Measurements from ENCODE around the gene PIGU.
A peak's percentile ranks its signal among the peaks of the same experiment; 100 is the strongest.

PIGU gene

GRCh38 chr20:34575271-34575670, 101.6 kb downstream of the PIGU start:
- DNase-seq: no peak

GRCh38 chr20:34574861-34575260, 102.0 kb downstream of the PIGU start:
- no peak for DNase-seq

- DNase-seq: no peak
These were observed 102.5 kb downstream of the PIGU start for GRCh38 chr20:34574426-34574825.

GRCh38 chr20:34573541-34574300, 103.2 kb downstream of the PIGU start:
- no peak for DNase-seq

GRCh38 chr20:34571753-34572152, 105.1 kb downstream of the PIGU start:
- DNase-seq: no peak

- DNase-seq: no peak
These were observed 106.0 kb downstream of the PIGU start for GRCh38 chr20:34570859-34571306.

- no peak for DNase-seq
These were observed 107.3 kb downstream of the PIGU start for GRCh38 chr20:34569598-34569997.

GRCh38 chr20:34567892-34568865, 108.7 kb downstream of the PIGU start:
- DNase-seq: no peak

- no peak for DNase-seq
These were observed 109.7 kb downstream of the PIGU start for GRCh38 chr20:34566978-34567891.

GRCh38 chr20:34564833-34565232, 112.1 kb downstream of the PIGU start:
- no peak for DNase-seq

- no peak for DNase-seq
These were observed 114.3 kb downstream of the PIGU start for GRCh38 chr20:34562641-34563040.

- DNase-seq: no peak
These were observed 115.2 kb downstream of the PIGU start for GRCh38 chr20:34561661-34562060.

GRCh38 chr20:34560614-34561013, 116.3 kb downstream of the PIGU start:
- no peak for DNase-seq

- DNase-seq: no peak
These were observed 116.8 kb downstream of the PIGU start for GRCh38 chr20:34560141-34560523.

GRCh38 chr20:34559311-34560140, 117.4 kb downstream of the PIGU start:
- DNase-seq: no peak

GRCh38 chr20:34558320-34559218, 118.3 kb downstream of the PIGU start, which contains the start of gene MAP1LC3A:
Gene MAP1LC3A, plus strand, starts transcription at chr20:34558718. Its CDS starts 151 bp downstream, at chr20:34558869.
- DNase-seq: peak; percentile 89 to 91

- no peak for DNase-seq
These were observed 119.0 kb downstream of the PIGU start for GRCh38 chr20:34557936-34558319.

- DNase-seq: no peak
These were observed 123.5 kb downstream of the PIGU start for GRCh38 chr20:34553366-34553867.

- DNase-seq: no peak
These were observed 124.3 kb downstream of the PIGU start for GRCh38 chr20:34552569-34552968.

- DNase-seq: no peak
These were observed 127.0 kb downstream of the PIGU start for GRCh38 chr20:34549929-34550305.

All from activated CD4-positive, alpha-beta T cell treated with anti-CD3 and anti-CD28 coated beads, Interleukin-2, amount 50 U/mL, for 48 hours (primary cell).